Gastrocnemius medialis (tissue), 4 donors: ENCODE results near the gene PRELID1. TPM values are rescaled to one million over a fixed set of nuclear protein-coding genes. Genes with fewer than 3 reads are reported as not detected.

Source experiments
- ATAC-seq, 2 donors: fragments of 150-250 bp; one replicate each; pipeline ENCODE4 v1.9.1; 2016
- DNase-seq, 2 donors: peaks; one replicate each; pipeline ENCODE4 v3.0.0-alpha.2; 2019
- H3K27ac ChIP-seq, 4 donors: fragments of 200-600 bp; sonication (generic); 1 replicate in 1 of 4; 2 replicates in 3 of 4; pipeline ENCODE4 v1.5.1; 2016 to 2018; ENCODE audit warnings: mild to moderate bottlenecking in 2 of 4, moderate library complexity in 1 of 4
- H3K27me3 ChIP-seq, 3 donors: fragments of 200-600 bp; sonication (generic) in 2 of 3; 1 replicate in 1 of 3; 2 replicates in 2 of 3; pipeline versions ENCODE4 v1.5.1 to v1.6.0; 2016 to 2019; ENCODE audit warnings: mild to moderate bottlenecking in 1 of 3, moderate library complexity in 1 of 3
- H3K36me3 ChIP-seq, 2 donors: fragments of 200-600 bp; sonication (generic) in 1 of 2; one replicate each; pipeline ENCODE4 v1.5.1; 2017 to 2018
- H3K4me1 ChIP-seq, 2 donors: fragments of 200-600 bp; sonication (generic) in 1 of 2; one replicate each; pipeline ENCODE4 v1.5.1; 2016 to 2017; ENCODE audit warnings: mild to moderate bottlenecking in 2 of 2
- H3K4me3 ChIP-seq, 4 donors: fragments of 200-600 bp; sonication (generic) in 3 of 4; 1 replicate in 1 of 4; 2 replicates in 3 of 4; pipeline ENCODE4 v1.5.1; 2016 to 2019; ENCODE audit warnings: mild to moderate bottlenecking in 2 of 4
- H3K9me3 ChIP-seq, 3 donors: fragments of 200-600 bp; sonication (generic) in 2 of 3; 1 replicate in 1 of 3; 2 replicates in 2 of 3; pipeline ENCODE4 v1.5.1; 2016 to 2019
- POLR2A ChIP-seq, 2 donors: fragments of 450-650 bp; IDR thresholded peaks; one replicate each; pipeline ENCODE4 v1.6.1; 2017; ENCODE audit warnings: antibody characterized with exemption in 2 of 2, mild to moderate bottlenecking in 2 of 2, moderate library complexity in 2 of 2
- in situ Hi-C, 4 donors: fragments of 200-750 bp; cut with MboI; loops; one replicate each; pipeline versions ENCODE4 v1.15.0 to v1.8.0; 2017; ENCODE audit warnings: low sequenced_read_pairs in 4 of 4
- intact Hi-C: fragments of 100-400 bp; cut with DNase I; formaldehyde crosslinking; loops from one replicate; pipeline ENCODE4 v1.15.1; 2023; ENCODE audit warnings: low total_unique reads
- total RNA-seq, 4 donors: library from RNA; depleted of rRNA; stranded (reverse); fragments of >200 nt; gene quantifications; one replicate each; pipeline versions ENCODE4 v1.1.0 to v1.2.3, GENCODE V29; 2016
- TF ChIP-seq, protein P1 (sequence below), 5 experiments: fragments of 450-650 bp in 3 of 5; fragments of 200-600 bp in 2 of 5; sonication (generic) in 2 of 5; IDR thresholded peaks in 4 of 5; conservative IDR thresholded peaks in 1 of 5; 1 replicate in 4 of 5; 2 replicates in 1 of 5; pipeline ENCODE4 v1.5.1; 2016 to 2019; ENCODE audit warnings: antibody characterized with exemption in 5 of 5, mild to moderate bottlenecking in 3 of 5, moderate library complexity in 3 of 5

PRELID1 gene
- total RNA-seq, 4 donors from 2014 or later = 13.4 to 45.8 (median 28.2) TPM

- Histone ChIP-seq H3K27me3 (no peaks in the 10 kb centered on the region), H3K4me3 (no peak overlapping the region), H3K36me3 (peaks cover 0 to 75% of the 10 kb centered on the region in 2 donors), H3K4me1 (no peaks in the 10 kb centered on the region), H3K9me3 (no peaks in the 10 kb centered on the region), H3K27ac (no peak overlapping the region)
- no peak for TF ChIP-seq POLR2A (IDR thresholded peaks at IDR 0.05)
- TF ChIP-seq, protein P1, sequence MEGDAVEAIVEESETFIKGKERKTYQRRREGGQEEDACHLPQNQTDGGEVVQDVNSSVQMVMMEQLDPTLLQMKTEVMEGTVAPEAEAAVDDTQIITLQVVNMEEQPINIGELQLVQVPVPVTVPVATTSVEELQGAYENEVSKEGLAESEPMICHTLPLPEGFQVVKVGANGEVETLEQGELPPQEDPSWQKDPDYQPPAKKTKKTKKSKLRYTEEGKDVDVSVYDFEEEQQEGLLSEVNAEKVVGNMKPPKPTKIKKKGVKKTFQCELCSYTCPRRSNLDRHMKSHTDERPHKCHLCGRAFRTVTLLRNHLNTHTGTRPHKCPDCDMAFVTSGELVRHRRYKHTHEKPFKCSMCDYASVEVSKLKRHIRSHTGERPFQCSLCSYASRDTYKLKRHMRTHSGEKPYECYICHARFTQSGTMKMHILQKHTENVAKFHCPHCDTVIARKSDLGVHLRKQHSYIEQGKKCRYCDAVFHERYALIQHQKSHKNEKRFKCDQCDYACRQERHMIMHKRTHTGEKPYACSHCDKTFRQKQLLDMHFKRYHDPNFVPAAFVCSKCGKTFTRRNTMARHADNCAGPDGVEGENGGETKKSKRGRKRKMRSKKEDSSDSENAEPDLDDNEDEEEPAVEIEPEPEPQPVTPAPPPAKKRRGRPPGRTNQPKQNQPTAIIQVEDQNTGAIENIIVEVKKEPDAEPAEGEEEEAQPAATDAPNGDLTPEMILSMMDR (IDR thresholded peaks at IDR 0.05 in 4 of 5, conservative IDR thresholded peaks at IDR 0.05 in 1 of 5) = no peak
- in situ Hi-C loops = no loop called here
- DNase-seq (no peak), ATAC-seq (no peak)
- intact Hi-C loops = no loop called here
Measured at GRCh38 chr5:177334781-177335700, 31.4 kb downstream of the PRELID1 start.

- no peaks in the 10 kb centered on the region for H3K4me1 ChIP-seq
- ATAC-seq = no peak
- no peaks in the 10 kb centered on the region for H3K9me3 ChIP-seq
- H3K27me3 ChIP-seq = no peaks in the 10 kb centered on the region
- no peak for TF ChIP-seq POLR2A (IDR thresholded peaks at IDR 0.05)
- TF ChIP-seq, protein P1 (IDR thresholded peaks at IDR 0.05 in 4 of 5, conservative IDR thresholded peaks at IDR 0.05 in 1 of 5) = no peak
- H3K27ac ChIP-seq = no peak overlapping the region
- intact Hi-C loops (no loop called here), in situ Hi-C loops (no loop called here)
- no peak overlapping the region for H3K4me3 ChIP-seq
- H3K36me3 ChIP-seq = peaks cover 0 to 69% of the 10 kb centered on the region in 2 donors
- no peak for DNase-seq
Measured at GRCh38 chr5:177335701-177336065, 32.1 kb downstream of the PRELID1 start.

DNA sequence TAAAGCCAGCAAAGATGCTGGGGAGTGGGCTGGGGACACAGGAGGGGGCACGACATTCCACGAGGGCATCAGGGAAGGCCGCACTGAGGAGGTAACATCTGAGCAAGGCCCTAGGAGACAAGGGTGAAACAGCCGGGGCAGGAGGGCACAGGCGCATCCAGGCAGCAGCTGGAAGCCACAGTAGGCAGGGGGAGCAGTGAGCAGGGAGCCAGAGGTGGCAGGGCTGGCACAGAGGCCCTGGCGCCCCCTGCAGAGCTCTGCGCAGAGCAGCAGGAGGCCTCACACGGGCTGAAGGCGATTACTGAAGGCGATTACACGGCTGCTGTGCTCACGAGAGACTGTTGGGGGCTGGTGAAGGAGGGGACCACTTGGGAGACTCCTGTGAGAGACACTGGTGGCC lies 32.5 kb downstream of the PRELID1 start:
- TF ChIP-seq, protein P1 (IDR thresholded peaks at IDR 0.05 in 4 of 5, conservative IDR thresholded peaks at IDR 0.05 in 1 of 5) = no peak
- TF ChIP-seq POLR2A (IDR thresholded peaks at IDR 0.05) = no peak
- in situ Hi-C loops (no loop called here), intact Hi-C loops (no loop called here)
- no peaks in the 10 kb centered on the region for H3K27me3 ChIP-seq
- ATAC-seq (no peak), DNase-seq (no peak)
- no peak overlapping the region for H3K4me3 ChIP-seq
- H3K4me1 ChIP-seq = no peaks in the 10 kb centered on the region
- no peaks in the 10 kb centered on the region for H3K9me3 ChIP-seq
- H3K27ac ChIP-seq = no peak overlapping the region
- H3K36me3 ChIP-seq = peaks cover 0 to 65% of the 10 kb centered on the region in 2 donors

- H3K4me1 ChIP-seq = no peaks in the 10 kb centered on the region
- intact Hi-C loops = no loop called here
- H3K4me3 ChIP-seq = no peak overlapping the region
- TF ChIP-seq POLR2A (IDR thresholded peaks at IDR 0.05) = no peak
- TF ChIP-seq, protein P1 (IDR thresholded peaks at IDR 0.05 in 4 of 5, conservative IDR thresholded peaks at IDR 0.05 in 1 of 5) = no peak
- H3K27ac ChIP-seq = no peak overlapping the region
- in situ Hi-C loops = no loop called here
- no peaks in the 10 kb centered on the region for H3K9me3 ChIP-seq
- no peaks in the 10 kb centered on the region for H3K27me3 ChIP-seq
- H3K36me3 ChIP-seq = peaks cover 0 to 62% of the 10 kb centered on the region in 2 donors
- DNase-seq (no peak), ATAC-seq (no peak)
Measured at GRCh38 chr5:177336603-177337494, 33.2 kb downstream of the PRELID1 start.
